Tibial nerve (tissue), 4 donors: ENCODE data around the gene ZNF705A.

Experiments used
- CTCF ChIP-seq, 5 experiments: fragments of 200-600 bp in 3 of 5; fragments of 450-650 bp in 2 of 5; sonication (generic) in 3 of 5; IDR thresholded peaks; one replicate each; pipeline ENCODE4 v1.5.1; 2016 to 2019; ENCODE audit warnings: antibody characterized with exemption in 5 of 5, mild to moderate bottlenecking in 3 of 5, moderate library complexity in 2 of 5
- EP300 ChIP-seq, 2 donors: sonication (generic); formaldehyde crosslinking; IDR thresholded peaks; one replicate each; pipeline ENCODE4 v1.6.1; 2017; ENCODE audit warnings: antibody characterized with exemption in 2 of 2, mild to moderate bottlenecking in 1 of 2
- POLR2A ChIP-seq, 2 donors: fragments of 450-650 bp; IDR thresholded peaks; one replicate each; pipeline ENCODE4 v1.6.1; 2017; ENCODE audit warnings: antibody characterized with exemption in 2 of 2, mild to moderate bottlenecking in 2 of 2, moderate library complexity in 2 of 2

GRCh38 chr12:8127138-8127537 is 29.7 kb upstream of the ZNF705A start:
- TF ChIP-seq POLR2A (IDR thresholded peaks at IDR 0.05): no peak
- no peak for TF ChIP-seq CTCF (IDR thresholded peaks at IDR 0.05)
- no peak for TF ChIP-seq EP300 (IDR thresholded peaks at IDR 0.05)
